HG03066 (cell line): ENCODE results near the gene CLDN8.
A peak's percentile ranks its signal among the peaks of the same experiment; 100 is the strongest.

Experiments used
- ATAC-seq: cut with Tn5 transposase; IDR thresholded peaks from one replicate; pipeline ENCODE4 v1.9.1; 2021; ENCODE audit warnings: low read depth; ENCODE audit not compliant: unreplicated experiment

The CLDN8 gene

GRCh38 chr21:30207252-30207579, 8.7 kb downstream of the CLDN8 start:
- ATAC-seq, result no peak

- no peak for ATAC-seq
Observed at GRCh38 chr21:30206551-30207251, 9.2 kb downstream of the CLDN8 start.

GRCh38 chr21:30200000-30200399, 15.9 kb downstream of the CLDN8 start:
- no peak for ATAC-seq

- peak; percentile 65 for ATAC-seq
Observed at GRCh38 chr21:30194701-30195299, 21.1 kb downstream of the CLDN8 start.

GRCh38 chr21:30193201-30193600, 22.7 kb downstream of the CLDN8 start:
- no peak for ATAC-seq

- ATAC-seq, result no peak
Observed at GRCh38 chr21:30190554-30190953, 25.3 kb downstream of the CLDN8 start.

GRCh38 chr21:30189773-30190172, 26.1 kb downstream of the CLDN8 start:
- no peak for ATAC-seq

- no peak for ATAC-seq
Observed at GRCh38 chr21:30186242-30186641, 29.7 kb downstream of the CLDN8 start.

- no peak for ATAC-seq
Observed at GRCh38 chr21:30168086-30168485, 47.8 kb downstream of the CLDN8 start.

GRCh38 chr21:30166705-30167104, 49.2 kb downstream of the CLDN8 start, which contains the start of gene CLDN17:
Gene CLDN17 (minus strand): TSS chr21:30166805. CDS start chr21:30166617, 188 bp downstream.
- no peak for ATAC-seq

GRCh38 chr21:30166171-30166570, 49.7 kb downstream of the CLDN8 start:
- ATAC-seq, result no peak

- no peak for ATAC-seq
Observed at GRCh38 chr21:30164796-30165195, 51.1 kb downstream of the CLDN8 start.
